ENCODE results near the gene REC114.
"Not testable (repeated sequence)": the region's sequence is repeated elsewhere in the genome, so short reads cannot be mapped to it uniquely, and the experiment has no call there.

The REC114 gene

GRCh38 chr15:73433873-73434272 lies 9.1 kb upstream of the REC114 start:
- CTCF ChIA-PET, result interaction anchor here (0.6 kb wide), 1 partner anchor 552 kb away, joined by 5 read pairs; no protein-coding TSS in a partner anchor
- no peak for TF ChIP-seq HDGF (IDR thresholded peaks at IDR 0.05; ENCODE audit: borderline replicate concordance)
- TF ChIP-seq L3MBTL2 (conservative IDR thresholded peaks at IDR 0.05), result no peak
- POLR2A ChIA-PET, result no interaction called here
- DNase-seq (ENCODE audit: extremely low spot score), result no peak

GRCh38 chr15:73436613-73437012 lies 6.4 kb upstream of the REC114 start:
- no peak for TF ChIP-seq ARNT (IDR thresholded peaks at IDR 0.05)
- TF ChIP-seq LEF1 (IDR thresholded peaks at IDR 0.05; ENCODE audit: borderline replicate concordance), result no peak
- TF ChIP-seq SP1 (IDR thresholded peaks at IDR 0.05), result no peak
- no peak for TF ChIP-seq FOXK2 (IDR thresholded peaks at IDR 0.05)
- no peak for TF ChIP-seq PKNOX1 (IDR thresholded peaks at IDR 0.05)
- no peak for TF ChIP-seq HDGF (IDR thresholded peaks at IDR 0.05; ENCODE audit: borderline replicate concordance)
- TF ChIP-seq FOXA1 (IDR thresholded peaks at IDR 0.05), result no peak
- TF ChIP-seq FOXM1 (IDR thresholded peaks at IDR 0.05; ENCODE audit: borderline replicate concordance), result no peak
- TF ChIP-seq CTBP1 (IDR thresholded peaks at IDR 0.05; ENCODE audit: borderline replicate concordance), result no peak
- no peak for TF ChIP-seq L3MBTL2 (conservative IDR thresholded peaks at IDR 0.05)
- TF ChIP-seq BHLHE40 (IDR thresholded peaks at IDR 0.05; ENCODE audit: borderline replicate concordance), result no peak
- TF ChIP-seq NFRKB (IDR thresholded peaks at IDR 0.05), result no peak
- TF ChIP-seq ELF4 (IDR thresholded peaks at IDR 0.05), result no peak
- no peak for TF ChIP-seq TARDBP (IDR thresholded peaks at IDR 0.05)
- CTCF ChIA-PET, result no interaction called here
- POLR2A ChIA-PET, result no interaction called here

GRCh38 chr15:73437543-73438109 lies 5.3 kb upstream of the REC114 start:
- CTCF ChIA-PET, result no interaction called here
- TF ChIP-seq TARDBP (IDR thresholded peaks at IDR 0.05) (no peak), SP1 (IDR thresholded peaks at IDR 0.05) (no peak), ZNF384 (IDR thresholded peaks at IDR 0.05) (no peak), L3MBTL2 (conservative IDR thresholded peaks at IDR 0.05) (no peak), HDGF (IDR thresholded peaks at IDR 0.05; ENCODE audit: borderline replicate concordance) (no peak), LEF1 (IDR thresholded peaks at IDR 0.05; ENCODE audit: borderline replicate concordance) (no peak), CTBP1 (IDR thresholded peaks at IDR 0.05; ENCODE audit: borderline replicate concordance) (no peak), PKNOX1 (IDR thresholded peaks at IDR 0.05) (no peak), BHLHE40 (IDR thresholded peaks at IDR 0.05; ENCODE audit: borderline replicate concordance) (no peak), ELF4 (IDR thresholded peaks at IDR 0.05) (no peak), FOXK2 (IDR thresholded peaks at IDR 0.05) (no peak), FOXA1 (IDR thresholded peaks at IDR 0.05) (no peak), SUZ12 (IDR thresholded peaks at IDR 0.05) (no peak), ARNT (IDR thresholded peaks at IDR 0.05) (no peak)
- POLR2A ChIA-PET, result no interaction called here
- DNase-seq (ENCODE audit: extremely low spot score), result no peak

More at GRCh38 chr15:73436613-73437012, 6.4 kb upstream of the REC114 start:
- DNase-seq (ENCODE audit: extremely low spot score), result no peak

- DNase-seq (ENCODE audit: extremely low spot score), result no peak
- no peak for TF ChIP-seq ELF4 (IDR thresholded peaks at IDR 0.05)
- TF ChIP-seq CTBP1 (IDR thresholded peaks at IDR 0.05; ENCODE audit: borderline replicate concordance), result no peak
- no peak for TF ChIP-seq SUZ12 (IDR thresholded peaks at IDR 0.05)
- no peak for TF ChIP-seq BHLHE40 (IDR thresholded peaks at IDR 0.05; ENCODE audit: borderline replicate concordance)
- no peak for TF ChIP-seq LEF1 (IDR thresholded peaks at IDR 0.05; ENCODE audit: borderline replicate concordance)
- ChIA-PET CTCF (no interaction called here), POLR2A (no interaction called here)
Measured at GRCh38 chr15:73438651-73439050, 4.3 kb upstream of the REC114 start.

- POLR2A ChIA-PET, result no interaction called here
- CTCF ChIA-PET, result no interaction called here
- TF ChIP-seq L3MBTL2 (conservative IDR thresholded peaks at IDR 0.05), result no peak
- TF ChIP-seq BHLHE40 (IDR thresholded peaks at IDR 0.05; ENCODE audit: borderline replicate concordance), result no peak
- TF ChIP-seq HDGF (IDR thresholded peaks at IDR 0.05; ENCODE audit: borderline replicate concordance), result no peak
- TF ChIP-seq CTBP1 (IDR thresholded peaks at IDR 0.05; ENCODE audit: borderline replicate concordance), result no peak
- TF ChIP-seq SUZ12 (IDR thresholded peaks at IDR 0.05), result no peak
- no peak for TF ChIP-seq FOXK2 (IDR thresholded peaks at IDR 0.05)
- no peak for TF ChIP-seq ELF4 (IDR thresholded peaks at IDR 0.05)
- TF ChIP-seq SP1 (IDR thresholded peaks at IDR 0.05), result no peak
- no peak for TF ChIP-seq FOXA1 (IDR thresholded peaks at IDR 0.05)
- DNase-seq (ENCODE audit: extremely low spot score), result no peak
Measured at GRCh38 chr15:73440571-73440970, 2.4 kb upstream of the REC114 start.

- TF ChIP-seq PKNOX1 (IDR thresholded peaks at IDR 0.05) (no peak), ZNF384 (IDR thresholded peaks at IDR 0.05) (no peak), LEF1 (IDR thresholded peaks at IDR 0.05; ENCODE audit: borderline replicate concordance) (no peak), ELF4 (IDR thresholded peaks at IDR 0.05) (no peak), ARNT (IDR thresholded peaks at IDR 0.05) (no peak), NFRKB (IDR thresholded peaks at IDR 0.05) (no peak), BHLHE40 (IDR thresholded peaks at IDR 0.05; ENCODE audit: borderline replicate concordance) (no peak), CTBP1 (IDR thresholded peaks at IDR 0.05; ENCODE audit: borderline replicate concordance) (no peak), FOXK2 (IDR thresholded peaks at IDR 0.05) (no peak), FOXM1 (IDR thresholded peaks at IDR 0.05; ENCODE audit: borderline replicate concordance) (no peak), FOXA1 (IDR thresholded peaks at IDR 0.05) (no peak), TARDBP (IDR thresholded peaks at IDR 0.05) (no peak), SUZ12 (IDR thresholded peaks at IDR 0.05) (no peak), L3MBTL2 (conservative IDR thresholded peaks at IDR 0.05) (no peak), SP1 (IDR thresholded peaks at IDR 0.05) (no peak), HDGF (IDR thresholded peaks at IDR 0.05; ENCODE audit: borderline replicate concordance) (no peak)
- DNase-seq (ENCODE audit: extremely low spot score), result no peak
- ChIA-PET POLR2A (no interaction called here), CTCF (no interaction called here)
Measured at GRCh38 chr15:73442421-73442820, 543 bp upstream of the REC114 start.

- DNase-seq (ENCODE audit: extremely low spot score); POLR2A ChIA-PET; CTCF ChIA-PET: not testable (repeated sequence)
Measured at GRCh38 chr15:73447471-73447870, 4.5 kb downstream of the REC114 start.

GRCh38 chr15:73448158-73448758 lies 5.3 kb downstream of the REC114 start:
- CTCF ChIA-PET; DNase-seq (ENCODE audit: extremely low spot score); POLR2A ChIA-PET: not testable (repeated sequence)

GRCh38 chr15:73449980-73450379 lies 7.0 kb downstream of the REC114 start:
- CTCF ChIA-PET; POLR2A ChIA-PET; DNase-seq (ENCODE audit: extremely low spot score): not testable (repeated sequence)

Data from HEK293T (cell line).